Heart right ventricle (tissue), 16 donors: ENCODE data around the gene SLC25A21. TPM values are rescaled to one million over a fixed set of nuclear protein-coding genes. Genes with fewer than 3 reads are reported as not detected.

Experiments
- ATAC-seq, 8 donors: fragments of 200-7000 bp; cut with Tn5 transposase; one replicate each; pipeline ENCODE4 v1.9.1; 2020; ENCODE audit warnings: mild to moderate bottlenecking in 8 of 8, moderate library complexity in 8 of 8, moderate number of reproducible peaks in 1 of 8
- DNase-seq, 2 donors: peaks; one replicate each; pipeline ENCODE4 v3.0.0-alpha.2; 2020
- H3K27ac ChIP-seq, 10 donors: fragments of 200-600 bp; sonication (generic) in 2 of 10; one replicate each; pipeline versions ENCODE4 v1.5.0 to v1.8.0; 2020 to 2022; ENCODE audit warnings: mild to moderate bottlenecking in 3 of 10
- H3K27me3 ChIP-seq, 7 donors: fragments of 200-600 bp; one replicate each; pipeline ENCODE4 v1.8.0; 2021 to 2022; ENCODE audit warnings: mild to moderate bottlenecking in 2 of 7
- H3K36me3 ChIP-seq, 9 donors: fragments of 200-600 bp; sonication (generic) in 1 of 9; one replicate each; pipeline versions ENCODE4 v1.5.0 to v1.8.0; 2020 to 2022; ENCODE audit warnings: mild to moderate bottlenecking in 2 of 9
- H3K4me1 ChIP-seq, 9 donors: fragments of 200-600 bp; sonication (generic) in 1 of 9; one replicate each; pipeline versions ENCODE4 v1.5.0 to v1.8.0; 2020 to 2022; ENCODE audit warnings: mild to moderate bottlenecking in 4 of 9
- H3K4me3 ChIP-seq, 10 donors: fragments of 200-600 bp; sonication (generic) in 2 of 10; one replicate each; pipeline versions ENCODE4 v1.5.0 to v1.8.0; 2020 to 2022; ENCODE audit warnings: mild to moderate bottlenecking in 7 of 10, moderate library complexity in 2 of 10
- H3K9me3 ChIP-seq, 11 donors: fragments of 200-600 bp in 10 of 11; sonication (generic) in 2 of 11; one replicate each; pipeline versions ENCODE4 v1.5.0 to v1.8.0; 2013 to 2022; ENCODE audit warnings: mild to moderate bottlenecking in 2 of 11, control low read depth in 1 of 11, moderate library complexity in 1 of 11
- CTCF ChIP-seq, 9 donors: fragments of 200-600 bp; sonication (generic) in 2 of 9; IDR thresholded peaks; one replicate each; pipeline versions ENCODE4 v1.5.0 to v1.8.0; 2021 to 2022; ENCODE audit warnings: antibody characterized with exemption in 9 of 9, mild to moderate bottlenecking in 5 of 9, moderate library complexity in 1 of 9
- WGBS, 2 donors: extraction: QIAGEN DNeasy Blood & Tissue Kit; methylation state at CpG; one replicate each; pipeline ENCODE4 v1.1.7; 2013; ENCODE audit warnings: inconsistent platforms in 1 of 2; 5-methylcytosine and 5-hydroxymethylcytosine counted together
- intact Hi-C, 10 donors: fragments of 100-400 bp; cut with DNase I; formaldehyde crosslinking; loops; one replicate each; pipeline versions ENCODE4 v1.11.1 to v1.14.2; 2022
- polyA plus RNA-seq, 2 donors: library from polyadenylated mRNA; stranded (reverse); fragments of 200-250 nt; gene quantifications; one replicate each; pipeline ENCODE4 v1.2.3, GENCODE V29; 2013
- total RNA-seq, 10 donors: library from RNA; stranded (reverse); fragmentation: NEBNext Ultra II Directional in 3 of 10; extraction: Animal tissue kit (Norgen Biotek cat#: 25700) in 3 of 10; gene quantifications; one replicate each; pipeline versions ENCODE4 v1.2.1 to v1.2.4, GENCODE V29; 2021 to 2023
- donor health status: Arrhythmogenic right ventricular cardiomyopathy.
- donor health status: ischemic (EF 13 %, LVEDD 7.1; RV severe dilation, severe dysfunction).
- donor health status: healthy with polysubstance abuse.
- donor health status: DM: no; HTN: yes; CAD: no.
- donor health status: DM: no; HTN: no; CAD: no.
- donor health status: ischemic (EF 25% LVEDD 6.9; RV normal size, moderate dysfunction).
- donor health status: ischemic (EF 25% LVEDD 5.7; RV mildly dilated, moderate dysfunction).
- donor health status: healthy.
- donor health status: DM: yes; HTN: yes; CAD: no.
- donor health status: Ischemic cardiomyopathy.
- donor health status: ischemic (EF 35%, LVEDD 5.7; RV mildly dilated, moderate dysfunction).
- donor health status: nonischemic (EF 11% LVEDD 7.7; RV severe dilation, severe dysfunction).
- donor health status: DM: yes; HTN: yes; CAD: no.
- donor health status: PGD.
- donor health status: ischemic (EF 29% LVEDD 5.4; RV normal size, mild dysfunction).
- donor health status: nonischemic (EF 23%, LVEDD 6.1; RV moderate dilation, normal function).

Gene SLC25A21
- total and polyA plus RNA-seq, 12 donors: 0.08 to 1.3 (median 0.34) TPM

- no peak for TF ChIP-seq CTCF (IDR thresholded peaks at IDR 0.05)
- intact Hi-C loops: no loop called here
- DNase-seq: no peak
Measured at GRCh38 chr14:36848213-36848612, 324.2 kb downstream of the SLC25A21 start.

GRCh38 chr14:36847366-36847765 lies 325.0 kb downstream of the SLC25A21 start:
- 51 to 55% methylated on average over 3 of the region's 3 CpGs for WGBS, 2 donors
- H3K4me3 ChIP-seq: no peak overlapping the region
- H3K27me3 ChIP-seq: peaks cover 0 to 6% (median 0%) of the 10 kb centered on the region in 7 donors
- no peaks in the 10 kb centered on the region for H3K4me1 ChIP-seq
- H3K36me3 ChIP-seq: no peaks in the 10 kb centered on the region
- intact Hi-C loops: no loop called here
- H3K27ac ChIP-seq: no peak overlapping the region
- TF ChIP-seq CTCF (IDR thresholded peaks at IDR 0.05): no peak
- H3K9me3 ChIP-seq: no peaks in the 10 kb centered on the region
- ATAC-seq (no peak), DNase-seq (no peak)

More at GRCh38 chr14:36848213-36848612, 324.2 kb downstream of the SLC25A21 start:
- 66 to 88% methylated on average over 5 of the region's 5 CpGs for WGBS, 2 donors
- Histone ChIP-seq H3K27me3 (peaks cover 0 to 6% (median 0%) of the 10 kb centered on the region in 7 donors), H3K36me3 (no peaks in the 10 kb centered on the region), H3K27ac (no peak overlapping the region), H3K4me1 (no peaks in the 10 kb centered on the region), H3K9me3 (no peaks in the 10 kb centered on the region), H3K4me3 (no peak overlapping the region)
- ATAC-seq: no peak

GRCh38 chr14:36845356-36846012 lies 326.9 kb downstream of the SLC25A21 start:
- H3K4me1 ChIP-seq: no peaks in the 10 kb centered on the region
- no peak overlapping the region for H3K27ac ChIP-seq
- TF ChIP-seq CTCF (IDR thresholded peaks at IDR 0.05): no peak
- WGBS, 2 donors: 87 to 89% methylated on average over 5 of the region's 5 CpGs
- intact Hi-C loops: no loop called here
- ATAC-seq (no peak), DNase-seq (no peak)
- H3K36me3 ChIP-seq: no peaks in the 10 kb centered on the region
- peaks cover 0 to 10% (median 0%) of the 10 kb centered on the region in 7 donors for H3K27me3 ChIP-seq
- H3K4me3 ChIP-seq: no peak overlapping the region
- no peaks in the 10 kb centered on the region for H3K9me3 ChIP-seq

GRCh38 chr14:36844443-36845195 lies 327.8 kb downstream of the SLC25A21 start:
- H3K27me3 ChIP-seq: peaks cover 0 to 10% (median 0%) of the 10 kb centered on the region in 7 donors
- no peak for TF ChIP-seq CTCF (IDR thresholded peaks at IDR 0.05)
- H3K4me3 ChIP-seq: no peak overlapping the region
- intact Hi-C loops: no loop called here
- no peak for DNase-seq
- 77 to 79% methylated on average over 6 of the region's 6 CpGs for WGBS, 2 donors
- ATAC-seq: no peak
- H3K4me1 ChIP-seq: no peaks in the 10 kb centered on the region
- H3K36me3 ChIP-seq: no peaks in the 10 kb centered on the region
- H3K27ac ChIP-seq: no peak overlapping the region
- no peaks in the 10 kb centered on the region for H3K9me3 ChIP-seq
